Measurements from ENCODE around the gene NMBR.

NMBR gene

GRCh38 chr6:142185641-142186040 lies 38.7 kb upstream of the NMBR start:
- TF ChIP-seq, protein P1, sequence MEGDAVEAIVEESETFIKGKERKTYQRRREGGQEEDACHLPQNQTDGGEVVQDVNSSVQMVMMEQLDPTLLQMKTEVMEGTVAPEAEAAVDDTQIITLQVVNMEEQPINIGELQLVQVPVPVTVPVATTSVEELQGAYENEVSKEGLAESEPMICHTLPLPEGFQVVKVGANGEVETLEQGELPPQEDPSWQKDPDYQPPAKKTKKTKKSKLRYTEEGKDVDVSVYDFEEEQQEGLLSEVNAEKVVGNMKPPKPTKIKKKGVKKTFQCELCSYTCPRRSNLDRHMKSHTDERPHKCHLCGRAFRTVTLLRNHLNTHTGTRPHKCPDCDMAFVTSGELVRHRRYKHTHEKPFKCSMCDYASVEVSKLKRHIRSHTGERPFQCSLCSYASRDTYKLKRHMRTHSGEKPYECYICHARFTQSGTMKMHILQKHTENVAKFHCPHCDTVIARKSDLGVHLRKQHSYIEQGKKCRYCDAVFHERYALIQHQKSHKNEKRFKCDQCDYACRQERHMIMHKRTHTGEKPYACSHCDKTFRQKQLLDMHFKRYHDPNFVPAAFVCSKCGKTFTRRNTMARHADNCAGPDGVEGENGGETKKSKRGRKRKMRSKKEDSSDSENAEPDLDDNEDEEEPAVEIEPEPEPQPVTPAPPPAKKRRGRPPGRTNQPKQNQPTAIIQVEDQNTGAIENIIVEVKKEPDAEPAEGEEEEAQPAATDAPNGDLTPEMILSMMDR (IDR thresholded peaks at IDR 0.05; ENCODE audit: borderline replicate concordance, control extremely low read depth, extremely low read depth, insufficient read depth, missing control alignments), result no peak
- in situ Hi-C loops (cut with MboI; ENCODE audit: low sequenced_read_pairs, unreplicated experiment), result no loop called here
- DNase-seq (ENCODE audit: low spot score), result no peak

GRCh38 chr6:142184307-142184706 lies 37.4 kb upstream of the NMBR start:
- in situ Hi-C loops (cut with MboI; ENCODE audit: low sequenced_read_pairs, unreplicated experiment), result no loop called here

GRCh38 chr6:142183351-142183750 lies 36.4 kb upstream of the NMBR start:
- in situ Hi-C loops (cut with MboI; ENCODE audit: low sequenced_read_pairs, unreplicated experiment), result no loop called here
- DNase-seq (ENCODE audit: low spot score), result no peak
- TF ChIP-seq, protein P1 (IDR thresholded peaks at IDR 0.05; ENCODE audit: borderline replicate concordance, control extremely low read depth, extremely low read depth, insufficient read depth, missing control alignments), result no peak

More at GRCh38 chr6:142184307-142184706, 37.4 kb upstream of the NMBR start:
- TF ChIP-seq, protein P1 (IDR thresholded peaks at IDR 0.05; ENCODE audit: borderline replicate concordance, control extremely low read depth, extremely low read depth, insufficient read depth, missing control alignments), result no peak
- no peak for DNase-seq (ENCODE audit: low spot score)

DNA sequence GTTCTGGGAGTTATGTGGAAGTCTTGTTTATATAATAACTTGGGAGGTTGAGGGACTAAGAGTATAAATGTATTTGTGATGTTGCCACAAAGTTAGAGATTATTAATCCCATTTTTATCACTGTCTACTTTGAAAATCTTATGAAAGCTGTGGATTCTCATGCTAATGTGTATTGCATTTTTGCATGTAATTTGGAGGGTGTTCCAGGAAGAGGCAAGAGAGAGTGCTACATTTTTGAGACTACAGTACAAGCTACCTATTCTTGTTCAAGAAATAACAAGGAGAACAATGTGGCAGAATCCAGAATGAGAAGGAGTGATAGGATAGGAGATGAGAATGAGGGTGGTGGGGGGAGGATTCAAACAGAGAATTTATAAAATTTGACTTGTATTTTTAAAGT lies 35.1 kb upstream of the NMBR start:
- in situ Hi-C loops (cut with MboI; ENCODE audit: low sequenced_read_pairs, unreplicated experiment), result no loop called here
- TF ChIP-seq, protein P1 (IDR thresholded peaks at IDR 0.05; ENCODE audit: borderline replicate concordance, control extremely low read depth, extremely low read depth, insufficient read depth, missing control alignments), result no peak
- DNase-seq (ENCODE audit: low spot score), result no peak

DNA sequence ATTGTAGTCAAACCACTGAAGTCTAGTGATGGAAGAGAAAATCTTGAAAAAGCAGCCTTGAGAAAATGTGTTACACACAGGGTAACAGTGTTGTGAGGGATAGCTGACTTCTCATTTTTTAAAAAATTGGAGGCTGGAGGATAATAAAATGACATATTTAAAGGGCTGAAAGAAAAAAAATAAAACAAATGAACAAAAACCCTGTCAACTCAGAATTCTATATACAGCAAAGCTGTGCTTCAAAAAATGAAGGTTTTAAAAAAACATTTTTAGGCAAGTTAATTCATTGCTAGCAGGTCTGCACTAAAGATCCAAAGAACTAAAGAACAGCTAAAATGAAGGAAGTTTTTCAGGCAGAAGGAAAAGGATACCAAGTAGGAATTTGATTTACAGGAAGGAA lies 31.2 kb upstream of the NMBR start:
- TF ChIP-seq, protein P1 (IDR thresholded peaks at IDR 0.05; ENCODE audit: borderline replicate concordance, control extremely low read depth, extremely low read depth, insufficient read depth, missing control alignments), result no peak
- DNase-seq (ENCODE audit: low spot score), result no peak
- in situ Hi-C loops (cut with MboI; ENCODE audit: low sequenced_read_pairs, unreplicated experiment), result no loop called here

DNA sequence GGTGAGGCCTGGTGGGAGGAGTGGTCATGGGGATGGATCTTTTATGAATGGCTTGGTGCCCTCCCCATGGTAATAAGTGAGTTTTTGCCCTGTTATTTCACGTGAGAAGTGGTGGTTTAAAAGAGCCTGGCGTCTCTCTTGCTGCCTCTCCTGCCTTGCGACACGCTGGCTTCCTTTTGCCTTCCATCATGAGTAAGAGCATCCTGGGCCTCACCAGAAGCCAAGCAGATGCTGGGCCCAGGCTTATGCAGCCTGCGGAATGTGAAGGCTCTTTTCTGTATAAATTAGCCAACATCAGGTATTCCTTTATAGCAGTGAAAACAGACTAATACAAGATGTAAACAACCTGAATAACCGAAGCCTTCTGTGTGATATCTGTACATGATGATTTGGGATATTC lies 27.8 kb upstream of the NMBR start:
- no peak for DNase-seq (ENCODE audit: low spot score)
- in situ Hi-C loops (cut with MboI; ENCODE audit: low sequenced_read_pairs, unreplicated experiment), result no loop called here
- TF ChIP-seq, protein P1 (IDR thresholded peaks at IDR 0.05; ENCODE audit: borderline replicate concordance, control extremely low read depth, extremely low read depth, insufficient read depth, missing control alignments), result no peak

- DNase-seq (ENCODE audit: low spot score), result no peak
- in situ Hi-C loops (cut with MboI; ENCODE audit: low sequenced_read_pairs, unreplicated experiment), result no loop called here
- TF ChIP-seq, protein P1 (IDR thresholded peaks at IDR 0.05; ENCODE audit: borderline replicate concordance, control extremely low read depth, extremely low read depth, insufficient read depth, missing control alignments), result no peak
These were observed 27.1 kb upstream of the NMBR start for GRCh38 chr6:142173980-142174379.

Data from GM13976 (cell line).